Measurements from ENCODE around the gene CD68. TPM values are rescaled to one million over a fixed set of nuclear protein-coding genes. Genes with fewer than 3 reads are reported as not detected.

CD68 gene
- total RNA-seq, 2 experiments from 2014 or later, result 0.44 to 0.54 TPM

GRCh38 chr17:7610641-7611040, 31.2 kb downstream of the CD68 start:
- TF ChIP-seq CTCF (conservative IDR thresholded peaks at IDR 0.05; ENCODE audit: low read length), result no peak
- TF ChIP-seq EZH2phosphoT487 (IDR thresholded peaks at IDR 0.05; ENCODE audit: borderline replicate concordance, low read depth, low read length), result no peak
- no peak for DNase-seq (ENCODE audit: low spot score)
- Histone ChIP-seq H3K9me2 (ENCODE audit: insufficient read depth, low read length) (no peaks in the 10 kb centered on the region), H2AFZ (ENCODE audit: low read length) (no peak overlapping the region), H4K20me1 (ENCODE audit: insufficient read depth, low read length) (peaks cover 17% of the 10 kb centered on the region; the same call in 1 of the 2 replicates), H3K9me3 (ENCODE audit: low read length) (no peaks in the 10 kb centered on the region), H3K36me3 (ENCODE audit: insufficient read depth, low read length) (peaks cover 44% of the 10 kb centered on the region), H3K79me2 (ENCODE audit: insufficient read depth, low read depth, low read length) (peaks cover 26% of the 10 kb centered on the region), H3K27ac (ENCODE audit: low read depth, low read length, poor library complexity, severe bottlenecking) (no peak overlapping the region), H3K4me3 (ENCODE audit: low read depth, low read length, poor library complexity, severe bottlenecking) (no peak overlapping the region), H3K4me2 (ENCODE audit: low read length) (no peak overlapping the region), H3K4me1 (ENCODE audit: insufficient read depth, low read length, poor library complexity, severe bottlenecking) (peaks cover 20% of the 10 kb centered on the region)
- ChIA-PET POLR2A (interaction anchor here (0.9 to 1.0 kb wide), 2 partner anchors 8 to 174 kb away, joined by 3 read pairs; no protein-coding TSS in a partner anchor), CTCF (ENCODE audit: unreplicated experiment) (no interaction called here)
- BruUV-seq (replicated peaks), result no TSS peak
- intact Hi-C loops (cut with micrococcal nuclease; ENCODE audit: unreplicated experiment), result no loop called here

GRCh38 chr17:7611635-7612293, 32.3 kb downstream of the CD68 start:
- peak overlapping the region; percentile 42 for H3K4me2 ChIP-seq (ENCODE audit: low read length)
- H3K36me3 ChIP-seq (ENCODE audit: insufficient read depth, low read length), result peaks cover 32% of the 10 kb centered on the region
- H3K4me1 ChIP-seq (ENCODE audit: insufficient read depth, low read length, poor library complexity, severe bottlenecking), result peaks cover 20% of the 10 kb centered on the region
- H4K20me1 ChIP-seq (ENCODE audit: insufficient read depth, low read length), result peaks cover 17% of the 10 kb centered on the region; the same call in 1 of the 2 replicates
- intact Hi-C loops (cut with micrococcal nuclease; ENCODE audit: unreplicated experiment), result no loop called here
- H3K27ac ChIP-seq (ENCODE audit: low read depth, low read length, poor library complexity, severe bottlenecking), result no peak overlapping the region
- no peaks in the 10 kb centered on the region for H3K9me3 ChIP-seq (ENCODE audit: low read length)
- no peak overlapping the region for H2AFZ ChIP-seq (ENCODE audit: low read length)
- peaks cover 26% of the 10 kb centered on the region for H3K79me2 ChIP-seq (ENCODE audit: insufficient read depth, low read depth, low read length)
- no TSS peak for BruUV-seq (replicated peaks)
- ChIA-PET CTCF (ENCODE audit: unreplicated experiment) (no interaction called here), POLR2A (interaction anchor here (1.2 kb wide), 1 partner anchor 28 kb away, joined by 3 read pairs; the partner anchor contains the start of gene MPDU1)
- no peaks in the 10 kb centered on the region for H3K9me2 ChIP-seq (ENCODE audit: insufficient read depth, low read length)
- TF ChIP-seq CTCF (conservative IDR thresholded peaks at IDR 0.05; ENCODE audit: low read length), result no peak
- TF ChIP-seq EZH2phosphoT487 (IDR thresholded peaks at IDR 0.05; ENCODE audit: borderline replicate concordance, low read depth, low read length), result no peak
- H3K4me3 ChIP-seq (ENCODE audit: low read depth, low read length, poor library complexity, severe bottlenecking), result no peak overlapping the region
- no peak for DNase-seq (ENCODE audit: low spot score)

- BruUV-seq (replicated peaks), result TSS peak; percentile 50
- ChIA-PET POLR2A (interaction anchor here (1.2 kb wide), 1 partner anchor 28 kb away, joined by 3 read pairs; the partner anchor contains the start of gene MPDU1), CTCF (ENCODE audit: unreplicated experiment) (no interaction called here)
- peaks cover 32% of the 10 kb centered on the region for H3K36me3 ChIP-seq (ENCODE audit: insufficient read depth, low read length)
- no peak overlapping the region for H2AFZ ChIP-seq (ENCODE audit: low read length)
- H4K20me1 ChIP-seq (ENCODE audit: insufficient read depth, low read length), result peaks cover 17% of the 10 kb centered on the region; the same call in 1 of the 2 replicates
- no peaks in the 10 kb centered on the region for H3K9me2 ChIP-seq (ENCODE audit: insufficient read depth, low read length)
- H3K9me3 ChIP-seq (ENCODE audit: low read length), result no peaks in the 10 kb centered on the region
- H3K27ac ChIP-seq (ENCODE audit: low read depth, low read length, poor library complexity, severe bottlenecking), result no peak overlapping the region
- DNase-seq (ENCODE audit: low spot score), result no peak
- H3K79me2 ChIP-seq (ENCODE audit: insufficient read depth, low read depth, low read length), result peaks cover 26% of the 10 kb centered on the region
- H3K4me3 ChIP-seq (ENCODE audit: low read depth, low read length, poor library complexity, severe bottlenecking), result no peak overlapping the region
- TF ChIP-seq CTCF (conservative IDR thresholded peaks at IDR 0.05; ENCODE audit: low read length) (no peak), EZH2phosphoT487 (IDR thresholded peaks at IDR 0.05; ENCODE audit: borderline replicate concordance, low read depth, low read length) (no peak)
- H3K4me2 ChIP-seq (ENCODE audit: low read length), result peak overlapping the region; percentile 42
- intact Hi-C loops (cut with micrococcal nuclease; ENCODE audit: unreplicated experiment), result no loop called here
- peaks cover 20% of the 10 kb centered on the region for H3K4me1 ChIP-seq (ENCODE audit: insufficient read depth, low read length, poor library complexity, severe bottlenecking)
Measured at GRCh38 chr17:7612294-7612640, 32.8 kb downstream of the CD68 start.

All from OCI-LY7 (cell line).